ENCODE results near the gene EZH2. TPM values are rescaled to one million over a fixed set of nuclear protein-coding genes. Genes with fewer than 3 reads are reported as not detected.

Gene EZH2
- total RNA-seq, 4 donors from 2014 or later, result 0.62 to 1.5 (median 0.65) TPM

- no peaks in the 10 kb centered on the region for H3K36me3 ChIP-seq
- no peaks in the 10 kb centered on the region for H3K9me3 ChIP-seq
- no peaks in the 10 kb centered on the region for H3K27me3 ChIP-seq
- TF ChIP-seq POLR2A (IDR thresholded peaks at IDR 0.05) (no peak), POLR2AphosphoS5 (IDR thresholded peaks at IDR 0.05) (no peak), EP300 (IDR thresholded peaks at IDR 0.05) (no peak), CTCF (IDR thresholded peaks at IDR 0.05) (no peak)
- H3K4me3 ChIP-seq, result no peak overlapping the region
- no peak for ATAC-seq
- no peaks in the 10 kb centered on the region for H3K4me1 ChIP-seq
- no peak overlapping the region for H3K27ac ChIP-seq
- WGBS, 2 donors (ENCODE audit: low coverage in 1 of 2), result 93 to 100% methylated on average over 2 of the region's 2 CpGs
These were observed 49.5 kb downstream of the EZH2 start for GRCh38 chr7:148834605-148835004.

GRCh38 chr7:148831782-148832181, 52.3 kb downstream of the EZH2 start:
- no peak for TF ChIP-seq EP300 (IDR thresholded peaks at IDR 0.05)
- TF ChIP-seq POLR2A (IDR thresholded peaks at IDR 0.05), result no peak
- no peak for TF ChIP-seq CTCF (IDR thresholded peaks at IDR 0.05)
- TF ChIP-seq POLR2AphosphoS5 (IDR thresholded peaks at IDR 0.05), result no peak
- WGBS, 2 donors (ENCODE audit: low coverage in 1 of 2), result 90 to 93% methylated on average over 2 of the region's 2 CpGs
- Histone ChIP-seq H3K4me1 (no peaks in the 10 kb centered on the region), H3K9me3 (no peaks in the 10 kb centered on the region), H3K27ac (no peak overlapping the region), H3K27me3 (no peaks in the 10 kb centered on the region), H3K36me3 (no peaks in the 10 kb centered on the region), H3K4me3 (no peak overlapping the region)
- ATAC-seq, result no peak

GRCh38 chr7:148830897-148831692, 53.0 kb downstream of the EZH2 start:
- Histone ChIP-seq H3K36me3 (no peaks in the 10 kb centered on the region), H3K4me3 (no peak overlapping the region), H3K4me1 (no peaks in the 10 kb centered on the region), H3K27ac (no peak overlapping the region), H3K27me3 (no peaks in the 10 kb centered on the region), H3K9me3 (no peaks in the 10 kb centered on the region)
- WGBS, 2 donors (ENCODE audit: low coverage in 1 of 2), result 91 to 93% methylated on average over 5 of the region's 5 CpGs
- TF ChIP-seq EP300 (IDR thresholded peaks at IDR 0.05) (no peak), POLR2A (IDR thresholded peaks at IDR 0.05) (no peak), POLR2AphosphoS5 (IDR thresholded peaks at IDR 0.05) (no peak), CTCF (IDR thresholded peaks at IDR 0.05) (no peak)
- ATAC-seq, result no peak

GRCh38 chr7:148828965-148829364, 55.1 kb downstream of the EZH2 start:
- no peaks in the 10 kb centered on the region for H3K4me1 ChIP-seq
- no peaks in the 10 kb centered on the region for H3K9me3 ChIP-seq
- no peaks in the 10 kb centered on the region for H3K36me3 ChIP-seq
- TF ChIP-seq POLR2AphosphoS5 (IDR thresholded peaks at IDR 0.05) (no peak), EP300 (IDR thresholded peaks at IDR 0.05) (no peak), CTCF (IDR thresholded peaks at IDR 0.05) (no peak), POLR2A (IDR thresholded peaks at IDR 0.05) (no peak)
- no peak overlapping the region for H3K27ac ChIP-seq
- WGBS, 2 donors (ENCODE audit: low coverage in 1 of 2), result 100% methylated on average over 1 of the region's 1 CpG
- no peak for ATAC-seq
- H3K27me3 ChIP-seq, result no peaks in the 10 kb centered on the region
- H3K4me3 ChIP-seq, result no peak overlapping the region

- TF ChIP-seq POLR2A (IDR thresholded peaks at IDR 0.05), result no peak
- TF ChIP-seq EP300 (IDR thresholded peaks at IDR 0.05), result no peak
- TF ChIP-seq POLR2AphosphoS5 (IDR thresholded peaks at IDR 0.05), result no peak
- no peak for TF ChIP-seq CTCF (IDR thresholded peaks at IDR 0.05)
- Histone ChIP-seq H3K4me1 (no peaks in the 10 kb centered on the region), H3K36me3 (no peaks in the 10 kb centered on the region), H3K27ac (no peak overlapping the region), H3K9me3 (no peaks in the 10 kb centered on the region), H3K27me3 (no peaks in the 10 kb centered on the region), H3K4me3 (no peak overlapping the region)
- ATAC-seq, result no peak
- 66 to 75% methylated on average over 5 of the region's 5 CpGs for WGBS, 2 donors (ENCODE audit: low coverage in 1 of 2)
These were observed 58.8 kb downstream of the EZH2 start for GRCh38 chr7:148825338-148825737.
